HUES48 (cell line): ENCODE results near the gene INO80E.

Experiments
- H3K27ac ChIP-seq: one replicate; pipeline ENCODE4 v1.7.0; 2013; ENCODE audit warnings: low read depth, low read length, inconsistent platforms
- H3K27me3 ChIP-seq: 2 replicates; pipeline ENCODE4 v1.6.1; 2013; ENCODE audit warnings: mild to moderate bottlenecking, low read length; ENCODE audit not compliant: control insufficient read depth, insufficient read depth
- H3K36me3 ChIP-seq: 2 replicates; pipeline ENCODE4 v1.6.1; 2013; ENCODE audit warnings: low read length; ENCODE audit not compliant: control insufficient read depth, insufficient read depth
- H3K4me1 ChIP-seq: 2 replicates; pipeline ENCODE4 v1.6.1; 2013; ENCODE audit warnings: mild to moderate bottlenecking, low read length; ENCODE audit not compliant: control insufficient read depth, insufficient read depth
- H3K4me3 ChIP-seq: 2 replicates; pipeline ENCODE4 v1.5.1; 2013; ENCODE audit warnings: mild to moderate bottlenecking, low read depth, low read length
- H3K9ac ChIP-seq: 2 replicates; pipeline ENCODE4 v1.6.1; 2013; ENCODE audit warnings: mild to moderate bottlenecking, low read depth, low read length, moderate library complexity
- H3K9me3 ChIP-seq: 2 replicates; pipeline ENCODE4 v1.6.1; 2013; ENCODE audit warnings: low read length; ENCODE audit not compliant: control insufficient read depth, insufficient read depth

INO80E gene

GRCh38 chr16:29993903-29994599, 2.0 kb upstream of the INO80E start:
- Histone ChIP-seq H3K36me3 (peaks cover 50% of the 10 kb centered on the region), H3K4me1 (peaks cover 5% of the 10 kb centered on the region; the same call in 1 of the 2 replicates), H3K27ac (no peak overlapping the region), H3K27me3 (no peaks in the 10 kb centered on the region), H3K4me3 (peak overlapping the region; percentile 82; the same call in 1 of the 2 replicates), H3K9ac (no peak overlapping the region), H3K9me3 (no peaks in the 10 kb centered on the region)

- H3K9ac ChIP-seq, result no peak overlapping the region
- peaks cover 5% of the 10 kb centered on the region; the same call in 1 of the 2 replicates for H3K4me1 ChIP-seq
- no peaks in the 10 kb centered on the region for H3K9me3 ChIP-seq
- H3K4me3 ChIP-seq, result peak overlapping the region; percentile 82
- H3K27me3 ChIP-seq, result no peaks in the 10 kb centered on the region
- peaks cover 43% of the 10 kb centered on the region for H3K36me3 ChIP-seq
- peak overlapping the region; percentile 92 for H3K27ac ChIP-seq
Measured at GRCh38 chr16:29994600-29995323, 1.3 kb upstream of the INO80E start.

GRCh38 chr16:29995324-29995910, 624 bp upstream of the INO80E start, which contains the start of gene HIRIP3:
TSS of gene HIRIP3 (minus strand) at chr16:29995617. CDS start at chr16:29995605, 12 bp downstream.
- Histone ChIP-seq H3K36me3 (peaks cover 36% of the 10 kb centered on the region), H3K9me3 (no peaks in the 10 kb centered on the region), H3K9ac (peak within 1 kb of the TSS; percentile 79), H3K27me3 (no peaks in the 10 kb centered on the region), H3K4me3 (peak within 1 kb of the TSS; percentile 82), H3K4me1 (peaks cover 5% of the 10 kb centered on the region; the same call in 1 of the 2 replicates), H3K27ac (peak within 1 kb of the TSS; percentile 92)

GRCh38 chr16:29996766-29997250, 767 bp downstream of the INO80E start:
- H3K4me1 ChIP-seq, result peaks cover 12% of the 10 kb centered on the region; the same call in 1 of the 2 replicates
- H3K9ac ChIP-seq, result peak overlapping the region; percentile 63
- peak overlapping the region; percentile 82 for H3K4me3 ChIP-seq
- no peaks in the 10 kb centered on the region for H3K27me3 ChIP-seq
- peaks cover 27% of the 10 kb centered on the region for H3K36me3 ChIP-seq
- H3K9me3 ChIP-seq, result no peaks in the 10 kb centered on the region
- peak overlapping the region; percentile 53 for H3K27ac ChIP-seq

GRCh38 chr16:29999605-30000004, 3.6 kb downstream of the INO80E start:
- peaks cover 26% of the 10 kb centered on the region for H3K36me3 ChIP-seq
- H3K27ac ChIP-seq, result no peak overlapping the region
- peaks cover 10% of the 10 kb centered on the region; the same call in 1 of the 2 replicates for H3K4me1 ChIP-seq
- no peaks in the 10 kb centered on the region for H3K9me3 ChIP-seq
- H3K4me3 ChIP-seq, result no peak overlapping the region
- no peak overlapping the region for H3K9ac ChIP-seq
- H3K27me3 ChIP-seq, result no peaks in the 10 kb centered on the region

- Histone ChIP-seq H3K4me1 (peaks cover 8% of the 10 kb centered on the region; the same call in 1 of the 2 replicates), H3K4me3 (peak overlapping the region; percentile 40; the same call in 1 of the 2 replicates), H3K9ac (no peak overlapping the region), H3K9me3 (no peaks in the 10 kb centered on the region), H3K27ac (peak overlapping the region; percentile 20), H3K36me3 (peaks cover 26% of the 10 kb centered on the region), H3K27me3 (no peaks in the 10 kb centered on the region)
Measured at GRCh38 chr16:30000735-30001631, 4.9 kb downstream of the INO80E start.

GRCh38 chr16:30002614-30003346, 6.7 kb downstream of the INO80E start:
- Histone ChIP-seq H3K27me3 (no peaks in the 10 kb centered on the region), H3K9me3 (no peaks in the 10 kb centered on the region), H3K27ac (no peak overlapping the region)

GRCh38 chr16:30003670-30004423, 7.8 kb downstream of the INO80E start:
- H3K27ac ChIP-seq, result no peak overlapping the region
- no peaks in the 10 kb centered on the region for H3K27me3 ChIP-seq
- H3K36me3 ChIP-seq, result peaks cover 24% of the 10 kb centered on the region
- H3K9me3 ChIP-seq, result no peaks in the 10 kb centered on the region
- H3K4me3 ChIP-seq, result no peak overlapping the region
- H3K9ac ChIP-seq, result no peak overlapping the region
- H3K4me1 ChIP-seq, result peaks cover 8% of the 10 kb centered on the region; the same call in 1 of the 2 replicates

More at GRCh38 chr16:30002614-30003346, 6.7 kb downstream of the INO80E start:
- H3K36me3 ChIP-seq, result peaks cover 29% of the 10 kb centered on the region
- no peak overlapping the region for H3K9ac ChIP-seq
- no peak overlapping the region for H3K4me3 ChIP-seq
- H3K4me1 ChIP-seq, result peaks cover 8% of the 10 kb centered on the region; the same call in 1 of the 2 replicates

- H3K27me3 ChIP-seq, result 0 out of 2 replicates have a peak, but pooled peaks cover 2% of the 10 kb centered on the region
- H3K9ac ChIP-seq, result peak overlapping the region; percentile 18; the same call in 1 of the 2 replicates
- H3K36me3 ChIP-seq, result peaks cover 24% of the 10 kb centered on the region
- peaks cover 8% of the 10 kb centered on the region; the same call in 1 of the 2 replicates for H3K4me1 ChIP-seq
- no peak overlapping the region for H3K27ac ChIP-seq
- H3K9me3 ChIP-seq, result no peaks in the 10 kb centered on the region
- H3K4me3 ChIP-seq, result no peak overlapping the region
Measured at GRCh38 chr16:30004424-30004776, 8.4 kb downstream of the INO80E start.
